Lower lobe of right lung (tissue), 2 donors: ENCODE results near the gene RFNG. TPM values are rescaled to one million over a fixed set of nuclear protein-coding genes. Genes with fewer than 3 reads are reported as not detected.
A peak's percentile ranks its signal among the peaks of the same experiment; 100 is the strongest.

Experiments used
- ATAC-seq, 2 donors: fragments of 200-7000 bp; cut with Tn5 transposase; one replicate each; pipeline ENCODE4 v1.9.1; 2020 to 2022; ENCODE audit warnings: mild to moderate bottlenecking in 2 of 2, moderate library complexity in 2 of 2
- DNase-seq: peaks from one replicate; pipeline ENCODE4 v3.0.0-alpha.2; 2020
- H3K27ac ChIP-seq: fragments of 200-600 bp; one replicate; pipeline ENCODE4 v1.8.0; 2022
- H3K27me3 ChIP-seq: fragments of 200-600 bp; one replicate; pipeline ENCODE4 v1.8.0; 2022; ENCODE audit warnings: low read depth
- H3K36me3 ChIP-seq: fragments of 200-600 bp; one replicate; pipeline ENCODE4 v1.8.0; 2022; ENCODE audit warnings: mild to moderate bottlenecking
- H3K4me1 ChIP-seq: fragments of 200-600 bp; one replicate; pipeline ENCODE4 v1.8.0; 2022
- H3K4me3 ChIP-seq: fragments of 200-600 bp; one replicate; pipeline ENCODE4 v1.8.0; 2022; ENCODE audit warnings: mild to moderate bottlenecking
- H3K9me3 ChIP-seq: fragments of 200-600 bp; one replicate; pipeline ENCODE4 v1.8.0; 2022
- CTCF ChIP-seq: fragments of 200-600 bp; IDR thresholded peaks from one replicate; pipeline ENCODE4 v1.8.0; 2022; ENCODE audit warnings: antibody characterized with exemption, mild to moderate bottlenecking
- intact Hi-C: fragments of 100-400 bp; cut with DNase I; formaldehyde crosslinking; loops from one replicate; pipeline ENCODE4 v1.11.0; 2022
- total RNA-seq: library from RNA; stranded (reverse); fragmentation: NEBNext Ultra II Directional; extraction: Animal tissue kit (Norgen Biotek cat#: 25700); gene quantifications from one replicate; pipeline ENCODE4 v1.2.1, GENCODE V29; 2021
- donor health status: DM: no; HTN: yes; CAD: no; lungs with severe emphysema.

RFNG gene
- total RNA-seq, 1 donor from 2014 or later: 35.1 TPM

GRCh38 chr17:82098169-82098938 is 46.7 kb upstream of the RFNG start, which contains the start of gene FASN:
FASN (minus strand) TSS chr17:82098236; CDS start chr17:82096445, 1,791 bp downstream.
- peak; percentile 89 to 90 for ATAC-seq
- peak within 1 kb of the TSS; percentile 80 for H3K4me3 ChIP-seq
- peaks cover 31% of the 10 kb centered on the region for H3K36me3 ChIP-seq
- H3K9me3 ChIP-seq: no peaks in the 10 kb centered on the region
- peak; percentile 44 for TF ChIP-seq CTCF
- H3K27ac ChIP-seq: peak within 1 kb of the TSS; percentile 96
- H3K4me1 ChIP-seq: peaks cover 52% of the 10 kb centered on the region
- H3K27me3 ChIP-seq: no peaks in the 10 kb centered on the region
- DNase-seq: peak; percentile 96
- intact Hi-C loops: no loop called here

GRCh38 chr17:82097919-82098168 is 46.2 kb upstream of the RFNG start:
- no peak for DNase-seq
- Histone ChIP-seq H3K4me3 (peak overlapping the region; percentile 80), H3K36me3 (peaks cover 36% of the 10 kb centered on the region), H3K9me3 (no peaks in the 10 kb centered on the region), H3K4me1 (peaks cover 47% of the 10 kb centered on the region), H3K27me3 (no peaks in the 10 kb centered on the region), H3K27ac (peak overlapping the region; percentile 96)
- TF ChIP-seq CTCF: no peak
- no peak for ATAC-seq
- intact Hi-C loops: no loop called here

GRCh38 chr17:82097184-82097918 is 45.7 kb upstream of the RFNG start:
- Histone ChIP-seq H3K27ac (peak overlapping the region; percentile 96), H3K27me3 (no peaks in the 10 kb centered on the region), H3K36me3 (peaks cover 41% of the 10 kb centered on the region), H3K4me1 (peaks cover 46% of the 10 kb centered on the region), H3K4me3 (peak overlapping the region; percentile 80), H3K9me3 (no peaks in the 10 kb centered on the region)
- DNase-seq (peak; percentile 75), ATAC-seq (peak; percentile 23 to 36)
- TF ChIP-seq CTCF: no peak
- intact Hi-C loops: no loop called here

- intact Hi-C loops: no loop called here
- H3K27ac ChIP-seq: peak overlapping the region; percentile 96
Observed at GRCh38 chr17:82096709-82097183, 45.1 kb upstream of the RFNG start.

More at GRCh38 chr17:82096709-82097183, 45.1 kb upstream of the RFNG start:
- DNase-seq (no peak), ATAC-seq (no peak)
- Histone ChIP-seq H3K9me3 (no peaks in the 10 kb centered on the region), H3K4me3 (peak overlapping the region; percentile 80), H3K4me1 (peaks cover 43% of the 10 kb centered on the region), H3K36me3 (peaks cover 47% of the 10 kb centered on the region), H3K27me3 (no peaks in the 10 kb centered on the region)
- TF ChIP-seq CTCF: no peak
